Measurements from ENCODE around the gene BTK.
"Not testable (repeated sequence)": the region's sequence is repeated elsewhere in the genome, so short reads cannot be mapped to it uniquely, and the experiment has no call there.

The BTK gene

DNA sequence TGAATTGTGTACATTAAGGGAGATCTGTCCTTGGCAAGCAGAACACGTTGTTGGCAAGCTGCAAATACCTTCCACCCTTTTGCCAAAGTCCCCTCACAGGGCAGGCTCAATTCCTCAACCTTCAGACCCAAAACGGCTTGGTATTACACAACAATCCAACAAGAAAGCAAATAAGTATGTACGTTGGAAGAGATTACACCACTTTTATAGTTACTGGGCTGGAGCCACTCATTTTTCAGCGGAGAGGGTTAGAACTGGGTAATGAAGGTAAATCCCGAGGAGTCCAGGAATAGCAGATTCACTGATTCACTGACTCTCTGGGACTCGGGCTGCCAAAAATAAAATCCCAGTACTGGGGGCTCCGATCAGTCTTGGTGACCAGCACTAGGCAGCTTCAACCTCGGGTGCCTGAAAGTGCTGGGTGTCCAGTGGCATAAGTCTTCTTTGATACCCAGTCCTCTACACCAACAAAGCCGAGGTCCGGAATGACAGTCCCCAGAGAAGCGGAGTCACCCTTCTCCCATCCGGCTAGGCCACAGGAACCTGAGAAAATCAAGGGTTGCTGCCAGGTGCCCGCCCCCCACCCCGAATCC is 38.0 kb downstream of the BTK start:
- no peak for DNase-seq (ENCODE audit: low read depth in 1 of 2, low spot score in 1 of 2)

DNA sequence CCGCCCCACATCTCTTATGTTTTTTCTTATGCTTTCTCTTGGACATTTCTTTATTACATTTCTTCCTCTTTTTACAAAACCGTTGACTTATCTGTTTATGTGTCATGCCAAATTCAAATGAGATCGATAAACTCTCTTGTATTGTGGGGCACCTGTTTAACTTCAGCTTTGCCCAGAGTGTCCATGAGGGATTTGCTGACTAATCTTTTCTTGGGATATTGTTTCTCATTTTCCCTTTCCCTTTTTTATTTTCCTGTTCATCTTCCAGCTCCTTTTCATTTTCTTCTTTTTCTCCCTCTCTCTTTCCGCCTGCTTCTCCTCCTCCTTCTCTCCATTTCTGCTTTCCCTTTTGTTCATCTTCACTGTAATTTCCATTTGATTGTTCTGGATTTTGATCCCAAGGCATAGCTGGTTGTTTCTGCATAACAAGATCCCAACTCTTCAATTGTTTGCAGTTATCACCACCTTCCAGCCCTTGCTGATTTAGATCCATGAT is 48.2 kb downstream of the BTK start:
- DNase-seq (ENCODE audit: low read depth in 1 of 2, low spot score in 1 of 2), result no peak

DNA sequence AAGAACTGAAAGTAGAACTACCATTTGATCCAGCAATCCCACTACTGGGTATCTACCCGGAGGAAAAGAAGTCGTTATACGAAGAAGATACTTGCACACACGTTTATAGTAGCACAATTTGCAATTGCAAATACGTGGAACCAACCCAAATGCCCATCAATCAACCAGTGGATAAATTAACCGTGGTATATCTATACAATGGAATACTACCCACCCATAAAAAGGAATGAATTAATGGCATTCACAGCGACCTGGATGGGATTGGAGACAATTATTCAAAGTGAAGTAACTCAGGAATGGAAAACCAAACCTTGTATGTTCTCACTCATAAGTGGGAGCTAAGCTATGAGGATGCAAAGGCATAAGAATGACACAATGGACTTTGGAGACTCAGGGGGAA is 51.7 kb downstream of the BTK start:
- DNase-seq (ENCODE audit: low read depth in 1 of 2, low spot score in 1 of 2), result not testable (repeated sequence)

DNA sequence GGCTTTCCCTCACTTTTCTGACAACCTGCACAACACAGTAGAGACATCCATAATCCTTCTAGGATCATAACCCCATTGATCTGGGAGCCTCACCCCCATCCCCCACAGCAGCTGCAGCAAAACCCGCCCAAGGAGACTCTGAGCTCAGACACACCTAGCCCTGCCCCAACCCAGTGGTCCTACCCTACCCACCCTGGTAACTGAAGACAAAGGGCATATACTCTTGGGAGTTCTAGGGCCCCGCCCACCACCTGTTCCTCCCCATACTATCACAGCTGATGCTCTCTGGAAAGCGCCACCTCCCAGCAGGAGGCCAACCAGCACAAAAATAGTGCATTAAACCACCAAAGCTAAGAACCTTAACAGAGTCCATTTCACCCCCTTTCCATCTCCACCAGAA is 59.4 kb downstream of the BTK start:
- DNase-seq (ENCODE audit: low read depth in 1 of 2, low spot score in 1 of 2), result not testable (repeated sequence)

DNA sequence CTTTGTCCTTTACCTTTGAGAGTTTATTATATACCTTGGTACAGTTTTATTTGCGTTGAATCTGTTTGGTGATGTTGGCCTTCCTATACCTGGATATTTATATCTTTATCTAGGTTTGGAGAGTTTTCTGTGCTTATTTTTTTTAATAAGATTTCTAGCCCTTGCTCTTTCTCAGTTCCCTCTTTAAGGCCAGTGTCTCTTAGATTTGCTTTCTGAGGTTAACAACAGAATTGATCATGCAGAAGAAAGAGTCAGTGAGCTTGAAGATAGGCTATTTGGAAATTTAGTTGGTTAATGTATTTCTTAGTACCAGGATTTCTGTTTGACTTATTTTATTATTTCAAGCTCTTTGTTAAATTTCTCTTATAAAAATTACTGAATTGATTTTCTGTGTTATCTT is 82.2 kb downstream of the BTK start:
- DNase-seq (ENCODE audit: low read depth in 1 of 2, low spot score in 1 of 2), result no peak
